AG08396 (cell line): ENCODE results near the gene SLC2A4RG.
A peak's percentile ranks its signal among the peaks of the same experiment; 100 is the strongest.
"Not testable (repeated sequence)": the region's sequence is repeated elsewhere in the genome, so short reads cannot be mapped to it uniquely, and the experiment has no call there.

Source experiments
- DNase-seq: peaks from one replicate; pipeline ENCODE4 v3.0.0; 2012; ENCODE audit warnings: low spot score, mixed read lengths

SLC2A4RG gene

DNA sequence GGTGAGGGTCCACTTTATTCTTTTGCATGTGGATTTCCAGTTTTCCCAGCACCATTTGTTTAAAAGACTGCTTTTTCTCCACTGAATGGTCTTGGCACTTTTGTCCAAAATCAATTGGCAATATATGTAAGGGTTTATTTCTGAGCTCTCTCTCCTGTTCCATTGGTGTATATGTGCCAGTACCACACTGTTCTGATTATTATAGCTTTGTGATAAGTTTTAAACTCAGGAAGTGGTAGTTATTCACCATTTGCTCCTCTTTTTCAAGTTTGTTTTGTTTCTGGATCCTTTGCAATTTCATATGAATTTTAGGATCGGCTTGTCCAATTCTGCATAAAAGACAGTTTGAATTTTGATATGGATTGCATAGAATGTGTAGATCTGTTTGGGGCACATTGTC lies 27.4 kb upstream of the SLC2A4RG start:
- no peak for DNase-seq

- DNase-seq = no peak
Observed at GRCh38 chr20:63714858-63715257, 24.7 kb upstream of the SLC2A4RG start.

GRCh38 chr20:63718996-63719395 lies 20.6 kb upstream of the SLC2A4RG start:
- no peak for DNase-seq

DNA sequence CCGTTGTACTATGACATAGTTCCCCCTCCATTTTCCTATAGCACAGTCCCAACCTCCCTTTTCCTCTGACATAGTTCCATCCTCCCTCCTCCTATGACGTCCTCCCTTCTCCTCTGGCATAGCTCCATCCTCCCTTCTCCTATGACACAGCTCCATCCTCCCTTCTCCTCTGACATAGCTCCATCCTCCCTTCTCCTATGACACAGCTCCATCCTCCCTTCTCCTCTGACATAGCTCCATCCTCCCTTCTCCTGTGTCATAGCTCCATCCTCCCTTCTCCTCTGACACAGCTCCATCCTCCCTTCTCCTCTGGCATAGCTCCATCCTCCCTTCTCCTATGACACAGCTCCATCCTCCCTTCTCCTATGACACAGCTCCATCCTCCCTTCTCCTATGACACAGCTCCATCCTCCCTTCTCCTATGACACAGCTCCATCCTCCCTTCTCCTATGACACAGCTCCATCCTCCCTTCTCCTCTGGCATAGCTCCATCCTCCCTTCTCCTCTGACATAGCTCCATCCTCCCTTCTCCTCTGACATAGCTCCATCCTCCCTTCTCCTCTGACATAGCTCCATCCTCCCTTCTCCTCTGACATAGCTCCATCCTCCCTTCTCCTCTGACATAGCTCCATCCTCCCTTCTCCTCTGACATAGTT lies 16.5 kb upstream of the SLC2A4RG start:
- not testable (repeated sequence) for DNase-seq

- DNase-seq = not testable (repeated sequence)
Observed at GRCh38 chr20:63730189-63730733, 9.3 kb upstream of the SLC2A4RG start.

DNA sequence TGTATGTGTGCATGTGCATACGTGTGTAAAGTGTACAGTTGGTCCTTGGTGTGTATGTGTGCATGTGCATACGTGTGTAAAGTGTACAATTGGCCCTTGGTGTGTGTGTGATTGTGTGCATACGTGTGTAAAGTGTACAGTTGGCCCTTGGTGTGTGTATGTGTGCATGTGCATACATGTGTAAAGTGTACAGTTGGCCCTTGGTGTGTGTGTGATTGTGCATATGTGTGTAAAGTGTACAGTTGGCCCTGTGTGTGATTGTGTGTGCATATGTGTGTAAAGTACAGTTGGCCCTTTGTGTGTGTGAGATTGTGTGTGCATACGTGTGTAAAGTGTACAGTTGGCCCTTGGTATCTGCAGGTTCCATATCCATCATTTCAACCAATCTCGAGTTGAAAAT lies 8.2 kb upstream of the SLC2A4RG start:
- no peak for DNase-seq

- no peak for DNase-seq
Observed at GRCh38 chr20:63732118-63733095, 7.2 kb upstream of the SLC2A4RG start.

GRCh38 chr20:63733117-63733516 lies 6.5 kb upstream of the SLC2A4RG start:
- DNase-seq = no peak

DNA sequence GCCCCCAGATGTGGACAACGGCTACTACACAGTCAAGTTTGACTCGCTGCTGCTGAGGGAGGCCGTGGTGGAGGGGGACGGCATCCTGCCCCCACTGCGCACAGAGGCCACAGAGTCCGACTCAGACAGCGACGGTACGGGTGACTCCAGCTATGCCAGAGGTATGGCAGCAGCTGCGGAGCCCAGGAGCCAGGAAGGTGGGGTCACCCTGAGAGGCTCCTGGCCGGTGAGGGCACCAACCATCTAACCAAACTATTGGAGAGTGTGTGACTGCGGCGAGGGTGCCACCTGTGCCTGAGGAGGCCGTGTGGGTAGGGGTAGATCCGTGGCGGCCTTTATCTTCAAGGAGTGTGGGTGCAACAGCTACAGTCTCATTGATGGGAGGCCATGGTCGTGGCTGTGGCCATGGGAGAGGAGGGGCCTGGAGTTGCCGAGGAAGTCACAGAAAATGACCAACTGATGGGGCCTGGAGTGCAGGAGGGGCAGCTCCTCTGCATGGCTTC lies 5.9 kb upstream of the SLC2A4RG start:
- DNase-seq = no peak

- no peak for DNase-seq
Observed at GRCh38 chr20:63734111-63734945, 5.2 kb upstream of the SLC2A4RG start.

- no peak for DNase-seq
Observed at GRCh38 chr20:63734946-63735858, 4.4 kb upstream of the SLC2A4RG start.

DNA sequence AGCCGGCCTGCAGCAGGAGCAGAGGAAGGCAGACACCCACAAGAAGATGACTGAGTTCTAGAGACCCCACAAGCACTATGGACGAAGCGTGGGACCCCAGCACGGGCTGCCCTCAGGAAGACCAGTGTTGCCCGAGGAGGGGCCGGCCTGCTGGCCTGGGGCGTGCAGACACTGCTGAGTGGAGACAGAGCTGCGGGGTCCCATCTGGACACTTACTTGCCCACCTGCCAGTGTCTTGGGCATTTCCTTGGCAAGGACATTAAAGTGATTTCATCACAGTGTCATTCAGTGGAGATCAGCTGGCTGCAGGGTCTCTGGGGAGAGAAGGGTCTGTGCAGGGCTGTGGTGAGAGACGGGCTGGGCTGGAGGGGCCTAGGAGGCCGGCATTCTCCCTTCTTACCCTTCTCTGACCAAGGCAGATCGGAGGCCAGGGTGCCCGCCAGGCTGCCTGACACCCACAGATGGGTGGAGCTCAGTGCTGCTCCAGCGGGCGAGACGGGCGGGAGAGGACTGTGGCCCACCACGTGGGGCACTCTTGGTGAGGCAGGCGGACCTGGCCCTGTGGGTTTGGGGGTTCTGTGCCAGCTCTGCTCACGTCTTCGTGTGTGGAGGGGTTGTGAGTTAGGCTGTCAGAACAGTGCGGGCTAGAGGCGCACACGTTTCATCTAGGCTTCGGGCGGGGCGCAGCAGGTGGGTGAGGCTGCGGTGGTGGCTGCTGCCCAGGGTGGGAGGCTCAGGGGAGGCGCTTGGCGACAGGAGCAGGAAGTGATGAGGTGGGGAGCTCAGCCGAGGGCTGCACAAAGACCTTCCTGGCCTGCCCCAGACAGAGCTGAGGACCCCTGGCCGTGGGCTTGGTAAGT lies 3.5 kb upstream of the SLC2A4RG start, which contains the start of gene LIME1:
Gene LIME1, plus strand, starts transcription at position 806 of the 860 bp plus-strand sequence. CDS start 886 bp downstream, outside the sequence.
- no peak for DNase-seq

- no peak for DNase-seq
Observed at GRCh38 chr20:63736893-63737694, 2.5 kb upstream of the SLC2A4RG start.

DNA sequence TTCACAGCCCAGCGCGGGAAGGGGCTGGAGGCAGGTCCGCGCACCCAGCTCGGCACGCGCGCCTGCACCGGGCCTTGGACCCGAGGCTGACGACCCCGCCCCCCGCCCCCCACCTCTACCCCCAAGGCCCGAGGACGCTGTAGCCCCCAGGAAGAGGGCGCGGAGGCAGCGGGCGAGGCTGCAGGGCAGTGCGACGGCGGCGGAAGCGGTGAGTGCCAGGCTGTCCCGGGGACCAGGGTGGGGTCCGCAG lies 2.0 kb upstream of the SLC2A4RG start:
- no peak for DNase-seq

GRCh38 chr20:63737945-63738686 lies 1.5 kb upstream of the SLC2A4RG start:
- no peak for DNase-seq

GRCh38 chr20:63738687-63739129 lies 868 bp upstream of the SLC2A4RG start:
- DNase-seq = no peak

DNA sequence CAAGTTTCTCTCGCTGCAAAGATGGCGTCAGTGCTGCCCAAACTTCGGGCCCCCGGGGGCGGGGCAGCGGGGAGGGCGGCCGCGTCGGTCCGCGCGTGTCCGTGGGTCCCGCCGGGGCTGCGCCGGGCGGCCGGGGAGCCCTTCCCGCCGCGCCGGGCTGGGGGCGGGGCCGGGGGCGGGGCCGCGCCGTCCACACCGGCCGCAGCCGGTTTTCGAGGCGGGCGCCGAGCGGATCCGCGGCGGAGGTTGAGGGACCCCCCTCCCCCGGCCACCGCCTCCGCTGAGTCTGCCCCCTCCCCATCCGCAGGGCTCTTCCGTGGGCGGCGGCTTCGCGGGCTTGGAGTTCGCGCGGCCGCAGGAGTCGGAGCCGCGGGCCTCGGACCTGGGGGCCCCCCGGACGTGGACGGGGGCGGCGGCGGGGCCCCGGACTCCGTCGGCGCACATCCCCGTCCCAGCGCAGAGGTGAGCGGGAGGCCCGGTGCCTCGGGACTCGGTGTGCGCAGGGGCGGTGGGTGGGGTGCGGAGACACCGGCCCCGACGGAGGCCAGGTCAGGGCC lies 572 bp downstream of the SLC2A4RG start:
- peak; percentile 85 for DNase-seq
